H7 (cell line): ENCODE data around the gene ANAPC7. TPM values are rescaled to one million over a fixed set of nuclear protein-coding genes. Genes with fewer than 3 reads are reported as not detected.
"Not testable (repeated sequence)": the region's sequence is repeated elsewhere in the genome, so short reads cannot be mapped to it uniquely, and the experiment has no call there.

ENCODE experiments used
- DNase-seq: peaks from one replicate; pipeline ENCODE4 v3.0.0; 2012
- H3K27me3 ChIP-seq: 2 replicates; pipeline ENCODE4 v1.6.0; 2011; ENCODE audit warnings: mild to moderate bottlenecking, low read length; ENCODE audit not compliant: control insufficient read depth, insufficient read depth
- H3K36me3 ChIP-seq: replicated peaks from 2 replicates; pipeline ENCODE4 v1.5.1; 2011; ENCODE audit warnings: low read length; ENCODE audit not compliant: control insufficient read depth, insufficient read depth
- H3K4me3 ChIP-seq: 2 replicates; pipeline ENCODE4 v1.5.1; 2011; ENCODE audit warnings: low read depth, mild to moderate bottlenecking, control low read depth, low read length, moderate library complexity; ENCODE audit not compliant: insufficient read depth
- total RNA-seq: library from RNA; depleted of rRNA; stranded (reverse); fragments of >200 nt; shearing (Covaris generic); gene quantifications from 2 replicates; pipeline ENCODE4 v1.2.3, GENCODE V29; 2014; rRNA removed

Gene ANAPC7
- 77.3 and 90.4 TPM in 2 replicates for total RNA-seq

DNA sequence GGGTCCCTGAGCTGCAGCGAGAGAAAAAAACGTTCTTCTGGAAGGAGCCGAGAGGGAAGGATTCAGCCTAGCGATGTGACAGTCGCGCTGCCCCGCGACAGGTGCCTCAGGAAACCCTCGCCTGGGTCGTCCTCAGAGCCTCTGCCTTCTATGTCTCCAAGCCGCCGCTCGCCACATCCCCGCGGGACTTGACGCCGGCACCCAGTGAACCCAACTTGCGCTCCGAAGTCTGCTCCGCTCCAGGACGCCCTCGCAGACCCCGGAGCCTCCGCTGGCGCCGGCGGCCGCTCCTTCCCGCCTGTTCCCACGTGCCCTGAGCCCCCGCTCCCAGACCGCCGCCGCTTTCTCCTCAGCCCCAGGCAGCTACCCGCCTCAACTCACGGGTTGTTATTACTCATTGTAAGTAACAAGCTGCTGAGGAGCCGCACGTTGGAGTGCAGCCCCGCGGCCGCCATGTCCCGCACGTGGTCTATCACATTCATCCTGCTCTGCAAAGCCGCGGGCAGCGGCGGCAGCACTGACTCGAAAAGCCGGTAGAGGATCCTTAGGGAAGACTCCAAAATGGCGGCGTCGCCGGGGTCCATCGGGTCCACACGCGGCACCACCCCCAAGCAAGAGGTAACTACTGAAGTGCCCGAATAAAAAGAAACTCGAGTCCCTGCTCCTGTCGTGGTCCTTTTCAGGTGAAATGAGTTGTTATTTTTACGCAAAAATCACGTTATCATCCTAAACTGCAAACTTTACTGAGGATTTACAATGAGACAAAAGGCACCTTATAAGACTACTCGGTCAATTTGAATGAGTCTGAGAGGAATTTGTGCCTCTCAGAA lies at the start of gene ANAPC7:
Gene ANAPC7, minus strand, starts transcription at position 563 of the 830 bp plus-strand sequence. Its CDS starts 81 bp downstream, at position 482.
- peak within 1 kb of the TSS; percentile 67 for H3K4me3 ChIP-seq

DNA sequence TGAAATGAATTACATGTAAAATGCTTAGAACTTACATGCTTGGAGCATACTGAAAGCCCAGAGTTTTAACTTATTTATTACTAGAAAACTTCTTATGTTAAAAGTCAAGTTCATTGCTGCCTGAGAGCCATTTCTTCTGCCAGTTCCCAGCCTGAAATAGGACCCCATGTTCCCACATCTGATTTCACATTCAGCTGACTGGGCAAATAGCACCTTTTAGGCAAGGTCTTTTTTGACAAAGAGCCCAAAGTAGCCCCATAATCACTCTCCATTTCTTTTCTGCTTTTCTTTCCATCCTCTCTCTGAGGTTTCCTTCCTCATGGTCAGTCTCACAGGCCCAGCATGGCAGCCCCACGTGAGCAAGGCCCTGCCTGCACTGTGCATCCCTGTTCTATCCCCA lies 47.8 kb upstream of the ANAPC7 start:
- H3K36me3 ChIP-seq = peaks cover 9% of the 10 kb centered on the region
- H3K27me3 ChIP-seq = no peaks in the 10 kb centered on the region
- DNase-seq = no peak
- no peak overlapping the region for H3K4me3 ChIP-seq

More for the DNA sequence above, at the start of gene ANAPC7:
- peak; percentile 94 for DNase-seq
- Histone ChIP-seq H3K27me3 (no peaks in the 10 kb centered on the region), H3K36me3 (peaks cover 8% of the 10 kb centered on the region)

DNA sequence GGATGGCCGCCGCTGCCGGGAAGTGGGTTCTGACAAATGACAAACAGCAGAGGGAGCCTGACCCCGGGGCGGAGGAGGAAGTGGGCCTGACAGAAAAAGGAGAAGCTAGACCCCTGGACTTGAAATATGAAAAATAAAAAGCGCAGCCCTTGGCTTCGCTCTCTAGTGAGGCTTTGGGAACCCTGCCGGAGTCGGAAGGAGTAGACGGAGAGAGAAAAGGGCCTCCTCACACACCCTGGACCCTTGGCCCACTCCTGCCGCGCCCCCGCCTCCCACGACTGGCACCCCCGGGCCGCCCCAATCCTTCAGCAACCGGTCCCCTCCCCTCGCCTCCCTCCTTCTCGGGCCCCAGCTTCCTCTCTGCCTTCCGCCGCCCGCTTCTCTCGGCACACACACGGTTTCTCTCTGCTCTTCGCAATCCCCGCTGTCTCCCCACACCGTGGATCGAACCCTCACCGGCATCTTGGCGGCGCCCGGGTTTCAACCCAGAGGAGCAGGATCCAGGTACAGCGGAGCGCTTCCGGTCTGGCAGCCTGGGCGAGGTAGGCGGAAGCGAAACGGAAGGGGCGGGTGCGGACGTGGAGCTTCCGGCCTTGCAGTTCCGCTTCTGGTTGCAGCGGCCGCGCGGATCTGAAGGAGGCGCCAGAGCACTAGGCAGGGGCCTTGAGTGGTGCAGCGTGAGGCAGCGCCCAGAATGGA lies 46.4 kb upstream of the ANAPC7 start, which contains the start of gene ARPC3:
Gene ARPC3, minus strand, starts transcription at position 539 of the 699 bp plus-strand sequence. Its CDS starts 77 bp downstream, at position 462.
- peak; percentile 94 for DNase-seq
- peaks cover 8% of the 10 kb centered on the region for H3K36me3 ChIP-seq
- no peaks in the 10 kb centered on the region for H3K27me3 ChIP-seq
- peak within 1 kb of the TSS; percentile 84 for H3K4me3 ChIP-seq

DNA sequence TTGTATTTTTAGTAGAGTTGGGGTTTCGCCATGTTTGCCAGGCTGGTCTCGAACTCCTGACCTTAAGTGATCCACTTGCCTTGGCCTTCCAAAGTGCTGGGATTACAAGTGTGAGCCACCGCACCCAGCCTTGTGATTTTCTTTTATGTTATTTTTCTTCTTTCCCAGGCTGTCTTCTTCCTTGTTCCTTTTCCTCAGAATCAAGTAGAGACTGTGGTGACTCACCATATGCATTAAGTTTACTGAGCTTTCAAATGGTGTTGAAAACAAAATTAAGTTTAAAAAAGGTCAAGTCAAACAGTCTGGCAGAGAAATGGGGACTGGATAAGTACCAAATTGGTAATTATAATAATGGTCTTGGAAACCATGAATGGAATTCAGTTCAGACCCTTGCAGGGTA lies 40.9 kb upstream of the ANAPC7 start:
- no peaks in the 10 kb centered on the region for H3K27me3 ChIP-seq
- H3K4me3 ChIP-seq = no peak overlapping the region
- no peak for DNase-seq
- H3K36me3 ChIP-seq = peaks cover 14% of the 10 kb centered on the region

DNA sequence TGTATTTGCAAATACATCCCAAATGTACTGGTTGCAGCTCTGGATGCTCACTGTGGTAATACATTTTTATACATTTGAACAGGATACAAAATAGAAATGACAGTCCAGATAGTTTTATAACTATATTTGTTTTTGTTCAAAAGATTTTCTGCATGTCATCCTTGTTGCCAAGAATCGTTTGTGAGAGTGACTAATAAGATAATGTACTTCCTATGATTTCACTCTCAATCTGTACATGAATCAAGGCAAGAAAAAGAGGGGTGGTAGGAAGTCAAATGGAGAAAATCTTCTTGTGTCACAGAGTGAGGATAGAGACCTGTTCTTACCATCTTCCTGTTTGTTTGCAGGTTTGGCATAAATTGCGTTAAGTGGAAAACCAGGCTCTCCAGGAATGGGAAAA lies 32.7 kb upstream of the ANAPC7 start:
- DNase-seq = no peak
- H3K27me3 ChIP-seq = no peaks in the 10 kb centered on the region
- H3K4me3 ChIP-seq = no peak overlapping the region
- peaks cover 12% of the 10 kb centered on the region for H3K36me3 ChIP-seq

DNA sequence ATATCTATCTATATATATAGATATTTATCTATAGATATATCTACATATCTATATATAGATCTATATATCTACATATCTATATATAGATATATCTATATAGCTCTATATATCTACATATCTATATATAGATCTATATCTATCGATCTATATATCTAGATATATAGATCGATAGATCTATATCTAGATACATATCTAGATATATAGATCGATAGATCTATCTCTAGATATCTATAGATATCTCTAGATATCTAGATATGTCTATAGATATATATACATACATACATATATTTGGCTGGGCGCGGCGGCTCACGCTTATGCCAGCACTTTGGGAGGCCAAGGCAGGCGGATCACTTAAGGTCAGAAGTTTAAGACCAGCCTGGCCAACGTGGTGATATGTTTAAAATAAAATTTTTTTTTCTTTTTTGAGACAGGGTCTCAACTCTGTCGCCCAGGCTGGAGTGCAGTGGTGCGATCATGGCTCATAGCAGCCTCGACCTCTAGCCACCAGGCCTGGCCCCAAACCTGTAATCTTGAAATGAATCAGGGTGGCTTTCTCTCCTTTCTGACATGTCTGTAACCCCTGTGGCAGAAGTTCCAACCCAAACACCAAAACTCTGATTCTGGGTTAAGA lies 28.6 kb upstream of the ANAPC7 start:
- no peak for DNase-seq
- Histone ChIP-seq H3K4me3 (peak overlapping the region; percentile 28), H3K27me3 (no peaks in the 10 kb centered on the region), H3K36me3 (peaks cover 4% of the 10 kb centered on the region)

DNA sequence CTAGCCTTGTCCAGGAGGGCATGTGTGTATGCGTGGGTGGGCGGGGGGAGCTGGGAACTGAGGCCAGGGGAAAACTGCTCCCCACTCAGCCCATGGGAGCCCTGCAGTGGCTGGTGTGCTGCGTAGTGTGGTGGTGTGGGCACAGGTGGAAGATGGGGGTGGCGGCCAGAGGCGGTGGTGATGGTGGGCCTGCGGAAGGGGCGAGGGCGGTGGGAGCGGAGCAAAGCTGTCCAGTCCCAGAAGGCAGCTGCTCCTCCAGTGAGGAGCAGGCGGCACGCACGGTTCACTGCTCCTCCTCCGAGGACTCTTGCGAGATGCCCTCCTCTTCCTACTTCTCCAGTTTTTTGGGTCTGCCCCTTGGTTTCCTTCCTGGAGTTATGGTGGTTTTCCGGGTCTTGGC lies 26.2 kb upstream of the ANAPC7 start:
- not testable (repeated sequence) for H3K27me3 ChIP-seq, H3K36me3 ChIP-seq
- peak; percentile 13 for DNase-seq

GRCh38 chr12:110426406-110426805 lies 22.9 kb upstream of the ANAPC7 start:
- H3K36me3 ChIP-seq = no peaks in the 10 kb centered on the region
- no peaks in the 10 kb centered on the region for H3K27me3 ChIP-seq
- no peak for DNase-seq
- H3K4me3 ChIP-seq = no peak overlapping the region

More for the DNA sequence above, 26.2 kb upstream of the ANAPC7 start:
- not testable (repeated sequence) for H3K4me3 ChIP-seq

GRCh38 chr12:110424237-110424636 lies 20.7 kb upstream of the ANAPC7 start:
- H3K4me3 ChIP-seq = no peak overlapping the region
- H3K36me3 ChIP-seq = no peaks in the 10 kb centered on the region
- peak; percentile 26 for DNase-seq
- H3K27me3 ChIP-seq = no peaks in the 10 kb centered on the region

- H3K4me3 ChIP-seq = no peak overlapping the region
- no peaks in the 10 kb centered on the region for H3K36me3 ChIP-seq
- no peaks in the 10 kb centered on the region for H3K27me3 ChIP-seq
- no peak for DNase-seq
Observed at GRCh38 chr12:110421701-110422100, 18.2 kb upstream of the ANAPC7 start.

GRCh38 chr12:110421159-110421661 lies 17.7 kb upstream of the ANAPC7 start:
- no peak for DNase-seq
- no peaks in the 10 kb centered on the region for H3K36me3 ChIP-seq
- no peak overlapping the region for H3K4me3 ChIP-seq
- H3K27me3 ChIP-seq = no peaks in the 10 kb centered on the region

DNA sequence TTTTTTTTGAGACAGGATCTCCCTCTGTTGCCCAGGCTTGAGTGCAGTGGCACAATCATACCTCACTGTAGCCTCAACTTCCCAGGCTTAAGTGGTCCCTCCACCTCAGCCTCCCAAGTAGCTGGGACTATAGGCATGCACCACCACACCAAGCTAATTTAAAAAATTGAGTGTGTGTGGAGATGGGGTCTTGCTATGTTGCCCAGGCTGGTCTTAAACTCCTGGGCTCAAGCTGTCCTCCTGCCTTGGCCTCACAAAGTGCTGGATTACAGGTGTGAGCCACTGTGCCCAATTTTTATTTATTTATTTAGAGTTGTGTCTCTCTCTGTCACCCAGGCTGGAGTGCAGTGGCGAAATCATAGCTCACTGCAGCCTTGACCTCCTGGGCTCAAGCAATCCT lies 17.1 kb upstream of the ANAPC7 start:
- not testable (repeated sequence) for H3K36me3 ChIP-seq, H3K4me3 ChIP-seq, DNase-seq, H3K27me3 ChIP-seq

- H3K27me3 ChIP-seq, H3K36me3 ChIP-seq, H3K4me3 ChIP-seq, DNase-seq: not testable (repeated sequence)
Observed at GRCh38 chr12:110417113-110417512, 13.6 kb upstream of the ANAPC7 start.

DNA sequence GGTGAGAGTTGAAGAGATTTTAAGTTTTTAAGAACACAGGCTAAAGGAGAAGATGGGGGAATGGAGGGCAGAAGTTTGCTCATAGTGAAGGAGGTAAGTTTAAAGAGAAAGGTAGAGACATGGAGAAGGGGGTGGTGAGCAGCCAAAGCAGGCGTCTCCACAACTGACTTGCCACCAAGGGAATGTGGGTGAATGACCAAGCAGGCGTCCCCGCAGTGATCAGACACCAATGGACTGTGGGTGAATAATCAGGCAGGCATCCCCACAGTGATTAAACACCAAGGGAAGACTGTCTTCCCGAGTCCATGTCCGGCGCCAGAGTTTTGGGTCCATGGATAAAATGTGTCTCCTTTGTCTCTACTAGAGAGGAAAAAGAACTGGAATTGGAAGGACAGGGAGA lies 6.6 kb upstream of the ANAPC7 start:
- DNase-seq, H3K4me3 ChIP-seq, H3K27me3 ChIP-seq: not testable (repeated sequence)

More for the DNA sequence above, 6.6 kb upstream of the ANAPC7 start:
- not testable (repeated sequence) for H3K36me3 ChIP-seq
